OCI-LY7 (cell line): Measurements from ENCODE around the gene UNC50.

Source experiments
- EZH2phosphoT487 ChIP-seq: fragments of 200-600 bp; sonication (generic); IDR thresholded peaks from 2 replicates; pipeline ENCODE4 v1.6.1; 2018; ENCODE audit warnings: low read depth, borderline replicate concordance, mild to moderate bottlenecking, mixed run types, antibody characterized with exemption, low read length, moderate library complexity, mixed read lengths
- TF ChIP-seq, protein P1 (sequence below): fragments of 200-600 bp; sonication (generic); conservative IDR thresholded peaks from 2 replicates; pipeline ENCODE4 v1.5.1; 2014; ENCODE audit warnings: mild to moderate bottlenecking, antibody characterized with exemption, low read length, moderate library complexity, mixed read lengths

DNA sequence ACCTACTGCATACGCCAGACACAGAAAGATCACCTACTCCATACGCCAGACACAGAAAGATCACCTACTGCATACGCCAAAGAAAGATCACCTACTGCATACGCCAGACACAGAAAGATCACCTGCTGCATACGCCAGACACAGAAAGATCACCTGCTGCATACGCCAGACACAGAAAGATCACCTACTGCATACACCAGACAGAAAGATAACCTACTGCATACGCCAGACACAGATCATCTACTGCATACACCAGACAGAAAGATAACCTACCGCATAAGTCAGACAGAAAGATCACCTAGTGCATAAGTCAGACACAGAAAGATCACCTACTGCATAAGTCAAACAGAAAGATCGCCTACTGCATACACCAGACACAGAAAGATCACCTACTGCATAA lies 25.9 kb upstream of the UNC50 start:
- TF ChIP-seq, protein P1, sequence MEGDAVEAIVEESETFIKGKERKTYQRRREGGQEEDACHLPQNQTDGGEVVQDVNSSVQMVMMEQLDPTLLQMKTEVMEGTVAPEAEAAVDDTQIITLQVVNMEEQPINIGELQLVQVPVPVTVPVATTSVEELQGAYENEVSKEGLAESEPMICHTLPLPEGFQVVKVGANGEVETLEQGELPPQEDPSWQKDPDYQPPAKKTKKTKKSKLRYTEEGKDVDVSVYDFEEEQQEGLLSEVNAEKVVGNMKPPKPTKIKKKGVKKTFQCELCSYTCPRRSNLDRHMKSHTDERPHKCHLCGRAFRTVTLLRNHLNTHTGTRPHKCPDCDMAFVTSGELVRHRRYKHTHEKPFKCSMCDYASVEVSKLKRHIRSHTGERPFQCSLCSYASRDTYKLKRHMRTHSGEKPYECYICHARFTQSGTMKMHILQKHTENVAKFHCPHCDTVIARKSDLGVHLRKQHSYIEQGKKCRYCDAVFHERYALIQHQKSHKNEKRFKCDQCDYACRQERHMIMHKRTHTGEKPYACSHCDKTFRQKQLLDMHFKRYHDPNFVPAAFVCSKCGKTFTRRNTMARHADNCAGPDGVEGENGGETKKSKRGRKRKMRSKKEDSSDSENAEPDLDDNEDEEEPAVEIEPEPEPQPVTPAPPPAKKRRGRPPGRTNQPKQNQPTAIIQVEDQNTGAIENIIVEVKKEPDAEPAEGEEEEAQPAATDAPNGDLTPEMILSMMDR, result no peak
- no peak for TF ChIP-seq EZH2phosphoT487
